HG03280 (cell line): ENCODE data around the gene PRDM15.

Experiments
- ATAC-seq: cut with Tn5 transposase; IDR thresholded peaks from one replicate; pipeline ENCODE4 v1.9.1; 2021; ENCODE audit warnings: mild to moderate bottlenecking, moderate library complexity; ENCODE audit not compliant: unreplicated experiment

The PRDM15 gene

DNA sequence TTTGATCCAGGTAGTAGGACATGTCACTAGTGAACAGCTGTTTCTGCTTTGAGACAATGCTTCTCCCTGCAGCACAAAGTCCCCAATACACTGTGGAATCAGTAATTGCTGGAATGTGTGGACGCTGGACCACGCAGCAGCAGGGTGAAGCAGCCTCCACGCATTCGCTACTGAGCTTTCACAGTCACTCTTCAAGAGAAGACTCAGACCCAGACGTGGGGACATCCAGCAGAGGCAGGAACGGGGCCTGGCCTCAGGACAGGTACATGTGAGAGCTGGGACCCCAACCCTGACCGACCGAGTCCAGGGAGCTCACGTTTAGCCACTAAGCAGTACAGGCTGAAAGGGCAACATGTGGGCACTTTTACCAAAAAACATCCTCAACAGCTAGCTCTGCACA lies 34.1 kb upstream of the PRDM15 start:
- ATAC-seq: no peak

DNA sequence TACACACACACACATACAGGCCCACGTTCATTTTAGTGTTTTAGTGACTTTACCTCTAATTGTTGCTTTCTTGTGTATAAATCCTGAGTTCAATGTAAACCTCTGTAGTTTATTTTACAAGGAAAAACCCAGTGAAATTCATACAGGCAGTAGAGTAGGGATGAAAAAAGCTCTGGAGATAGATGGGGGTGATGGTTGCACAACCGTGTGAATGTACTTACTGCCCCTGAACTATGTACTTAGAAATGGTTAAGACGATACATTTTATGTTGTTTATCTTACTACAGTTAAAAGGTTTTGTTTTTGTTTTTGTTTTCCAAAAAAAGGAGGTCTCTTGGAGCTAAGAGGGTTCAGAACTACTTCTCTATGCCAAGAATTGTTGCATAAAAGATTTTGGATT lies 29.7 kb upstream of the PRDM15 start:
- no peak for ATAC-seq

DNA sequence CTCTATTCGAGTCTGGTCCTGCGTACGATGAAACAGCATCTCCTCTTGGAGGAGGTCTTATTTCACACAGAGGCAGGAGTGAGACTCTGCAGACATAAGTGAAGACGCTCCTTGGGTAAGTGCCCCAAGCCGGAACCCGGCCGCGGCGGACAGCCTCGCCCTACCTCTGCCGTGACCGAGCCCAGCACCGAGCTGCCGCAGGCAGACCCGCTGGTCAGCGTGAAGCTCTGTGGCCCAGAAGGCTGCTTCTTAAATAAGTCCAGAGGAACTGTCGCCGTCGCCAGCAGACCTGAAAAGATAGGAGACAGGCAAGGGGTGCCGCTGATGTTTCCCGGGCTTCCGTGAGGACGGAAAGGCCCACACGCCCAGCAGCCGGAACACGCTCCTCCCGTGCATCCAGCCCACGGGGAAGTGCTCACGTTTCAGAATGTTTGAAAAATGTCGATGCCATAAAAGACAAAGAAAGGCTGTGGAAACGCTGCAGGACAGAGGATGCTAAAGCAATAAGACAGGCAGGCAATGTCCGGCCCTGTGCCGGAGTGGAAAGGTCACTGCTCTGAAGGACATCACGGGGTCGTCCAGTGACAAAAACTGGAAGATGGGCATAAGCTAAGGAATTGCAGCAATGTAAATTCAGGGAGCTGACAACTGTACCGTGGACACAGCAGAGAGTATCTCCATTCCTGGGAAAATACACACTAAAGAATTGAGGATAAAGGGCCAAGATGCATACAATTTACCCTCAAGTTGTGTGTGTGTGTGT lies 28.5 kb upstream of the PRDM15 start:
- ATAC-seq: no peak

DNA sequence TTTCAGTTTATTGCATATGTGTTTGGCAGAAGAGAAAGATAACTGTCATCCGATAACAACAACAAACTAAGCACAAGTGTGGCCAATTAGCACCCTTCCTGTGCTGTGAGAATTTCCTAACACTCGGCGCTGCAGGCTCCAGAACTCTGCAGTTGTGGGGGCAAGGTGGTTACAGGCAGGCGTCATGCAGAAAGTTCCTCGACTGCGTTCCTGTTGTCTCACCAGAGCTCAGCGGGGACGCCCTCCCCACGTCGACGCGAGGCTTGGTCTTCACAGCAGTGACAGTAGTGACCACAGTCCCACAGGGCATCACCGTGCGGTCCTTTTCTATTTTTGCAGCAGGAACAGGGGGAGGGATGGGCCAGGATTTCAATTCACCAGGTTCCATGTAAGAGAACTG lies 27.6 kb upstream of the PRDM15 start:
- ATAC-seq: no peak

DNA sequence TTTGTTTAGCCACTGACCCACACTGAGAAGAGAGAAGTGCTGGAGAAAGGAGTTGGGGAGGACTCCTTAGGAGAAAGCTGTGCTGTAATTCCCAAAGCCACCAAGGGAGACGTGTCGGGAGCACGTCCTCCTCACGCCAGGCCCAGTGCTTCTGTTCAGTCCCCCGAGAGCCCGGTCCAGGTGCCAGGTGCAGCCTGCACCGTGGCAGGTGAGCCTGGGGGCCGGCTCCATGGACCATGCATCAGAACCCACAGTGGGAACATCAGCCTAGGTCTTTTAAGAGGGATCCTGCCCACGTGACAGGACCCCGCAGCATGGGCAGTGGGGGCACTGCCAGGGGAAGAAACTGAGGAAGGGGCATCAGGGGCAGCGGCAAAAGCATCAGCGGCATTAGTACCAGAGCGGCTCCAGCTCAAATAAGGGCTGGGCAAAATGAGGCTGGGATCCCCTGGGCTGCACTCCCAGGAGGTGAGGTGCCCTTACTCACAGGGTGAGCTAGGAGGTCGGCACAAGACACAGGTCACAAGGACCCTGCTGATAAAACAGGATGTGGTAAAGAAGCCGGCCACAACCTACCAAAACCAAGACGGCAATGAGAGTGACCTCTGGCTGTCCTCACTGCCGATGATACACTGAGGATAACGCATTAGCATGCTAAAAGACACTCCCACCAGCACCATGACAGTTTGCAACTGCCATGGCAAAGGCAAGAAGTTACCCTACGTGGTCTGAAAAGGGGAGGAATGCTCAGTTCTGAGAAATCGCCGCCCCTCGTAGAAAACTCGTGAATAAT lies 24.6 kb upstream of the PRDM15 start:
- no peak for ATAC-seq

DNA sequence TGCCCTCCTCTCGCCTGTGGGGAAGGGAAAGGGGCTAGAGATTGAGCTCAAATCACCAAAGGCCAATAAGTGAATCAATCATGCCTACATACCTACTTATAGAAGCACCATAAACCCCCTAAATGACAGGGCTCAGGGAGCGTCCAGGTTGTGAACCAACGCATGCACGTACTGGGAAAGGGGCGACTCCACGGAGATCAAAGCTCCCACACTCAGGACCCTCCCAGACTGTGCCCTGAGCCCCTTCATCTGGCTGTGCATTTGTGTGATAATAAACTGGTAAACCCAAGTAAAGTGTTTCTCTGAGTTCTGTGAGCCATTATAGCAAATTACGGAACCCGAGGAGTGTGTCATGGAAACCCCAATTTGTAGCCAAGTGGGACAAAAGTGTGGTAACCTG lies 23.8 kb upstream of the PRDM15 start:
- ATAC-seq: no peak

DNA sequence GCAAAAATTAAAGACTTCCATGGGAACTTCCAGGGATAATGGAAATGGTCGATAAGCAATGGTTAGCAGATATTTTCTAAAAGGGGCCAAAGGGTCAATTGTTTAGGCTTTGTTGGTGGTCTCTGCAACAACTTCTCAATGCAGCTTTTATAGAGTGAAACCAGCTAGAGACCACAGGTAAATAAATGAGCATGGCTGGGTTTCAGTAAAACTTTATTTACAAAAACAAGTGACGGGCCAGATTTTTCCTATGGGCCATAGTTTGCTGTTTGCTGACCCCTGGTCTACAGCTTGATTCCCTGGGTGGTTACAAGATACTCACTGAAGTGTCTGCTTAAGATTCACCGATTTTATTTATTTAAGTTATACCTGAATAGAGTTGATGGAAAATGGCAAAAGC lies 22.6 kb upstream of the PRDM15 start:
- ATAC-seq: no peak

DNA sequence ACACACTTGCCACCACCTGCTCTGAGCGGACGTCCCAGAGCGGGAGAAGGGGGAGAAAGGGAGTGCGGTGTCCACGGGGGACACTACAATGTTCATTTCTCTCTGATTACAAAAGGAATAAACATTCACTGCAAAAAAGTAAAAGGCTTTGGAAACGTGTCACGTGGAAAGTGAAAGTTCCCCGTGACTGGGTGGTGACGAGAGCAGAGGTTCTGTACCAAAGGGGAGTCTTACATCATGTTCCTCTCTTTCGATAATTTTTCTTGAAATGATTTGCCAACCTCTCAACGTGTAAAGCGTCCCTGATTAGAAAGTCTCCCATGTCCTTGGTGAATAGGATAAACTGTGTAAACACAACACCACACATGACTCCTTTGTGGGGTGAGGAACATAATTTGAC lies 22.0 kb upstream of the PRDM15 start:
- no peak for ATAC-seq

DNA sequence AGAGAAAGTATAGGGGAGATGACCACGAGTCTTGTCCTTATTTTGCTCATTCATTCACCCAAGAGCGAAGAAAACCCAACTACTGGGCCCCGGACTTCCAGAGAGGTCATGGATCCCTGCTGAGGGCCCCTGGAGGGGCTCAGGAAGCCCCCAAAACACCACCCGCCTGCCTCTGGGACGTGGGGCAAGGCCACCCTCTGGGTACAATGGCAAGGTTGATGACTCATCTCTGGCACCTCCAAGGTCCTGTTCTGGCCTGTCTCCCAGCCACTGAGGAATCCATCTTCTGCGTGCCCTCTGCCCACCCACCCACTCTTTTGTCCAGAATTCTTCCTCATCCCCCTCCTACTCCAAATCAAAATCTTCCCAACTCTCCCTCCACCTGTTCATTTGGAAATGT lies 21.3 kb upstream of the PRDM15 start:
- ATAC-seq: no peak

DNA sequence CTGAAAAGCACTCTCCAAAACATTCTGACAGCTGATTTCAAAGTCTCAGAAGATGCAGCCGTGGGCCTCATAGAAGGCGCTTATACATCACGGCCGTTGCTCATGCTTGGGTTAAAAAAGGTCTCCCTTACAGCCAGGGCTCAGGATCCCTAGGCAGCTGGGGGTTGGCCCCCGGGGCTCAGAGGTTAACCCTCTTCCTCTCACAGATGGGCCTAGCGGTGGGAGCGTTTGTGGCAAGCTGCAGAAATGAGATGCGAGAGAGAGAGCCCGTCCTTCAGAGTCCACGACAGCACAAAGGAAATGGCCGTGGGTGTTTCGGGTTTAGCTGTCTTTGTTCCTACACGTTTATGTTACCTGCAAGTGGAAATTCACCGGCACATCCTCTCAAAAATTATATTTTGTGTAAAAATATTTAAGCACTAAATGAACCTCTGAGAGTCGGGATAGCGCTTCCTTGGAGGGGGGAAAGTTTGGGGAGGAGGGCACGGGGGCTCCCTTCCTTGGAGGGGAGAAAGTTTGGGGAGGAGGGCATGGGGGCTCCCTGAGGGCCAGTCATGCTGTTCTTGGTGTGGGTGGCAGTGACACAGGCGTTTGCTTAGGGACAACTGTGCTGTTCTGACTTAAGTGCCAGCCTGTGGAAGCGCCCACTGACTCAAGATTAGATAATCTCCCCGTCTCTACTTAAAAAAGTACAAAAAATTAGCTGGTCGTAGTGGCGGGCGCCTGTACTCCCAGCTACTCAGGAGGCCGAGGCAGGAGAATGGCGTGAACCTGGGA lies 20.5 kb upstream of the PRDM15 start:
- no peak for ATAC-seq

DNA sequence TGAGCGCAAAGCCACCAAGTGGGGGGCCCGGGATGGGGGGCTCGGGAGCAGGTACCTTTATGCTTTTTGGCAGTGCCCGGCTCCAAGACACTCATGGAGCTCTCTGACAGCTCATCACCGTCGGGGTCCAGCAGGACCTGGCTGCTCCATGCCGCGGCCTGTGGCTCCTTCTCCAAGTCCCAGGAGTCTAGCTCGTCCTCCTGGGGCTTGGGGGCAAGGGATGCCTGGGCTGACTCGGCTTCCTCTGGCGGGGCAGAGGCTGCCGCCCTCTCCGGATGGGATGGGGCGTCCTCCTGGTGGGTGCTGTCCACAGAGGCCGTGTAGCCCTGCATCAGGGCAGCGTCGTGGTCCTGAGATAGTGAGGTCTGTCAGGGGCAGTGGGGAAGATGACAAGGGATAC lies 19.9 kb upstream of the PRDM15 start:
- no peak for ATAC-seq

DNA sequence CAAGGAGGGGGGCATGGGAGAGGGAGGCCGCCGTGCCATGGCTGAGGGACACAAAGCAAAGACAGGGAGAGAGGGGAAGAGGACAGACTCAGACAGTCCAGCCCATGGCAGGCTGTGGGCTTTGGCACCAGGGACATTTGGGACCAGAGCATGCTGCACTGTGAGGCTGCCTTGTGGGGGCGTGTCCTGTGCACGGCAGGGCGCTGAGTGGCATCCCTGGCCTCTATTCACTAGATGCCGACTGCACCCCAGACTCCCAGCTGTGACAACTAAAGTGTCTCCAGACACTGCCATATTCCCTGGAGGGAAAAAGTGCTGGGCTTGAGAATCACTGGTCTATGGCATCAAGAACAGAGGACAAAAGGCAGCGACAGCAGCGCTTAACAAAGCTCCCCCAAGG lies 18.6 kb upstream of the PRDM15 start:
- no peak for ATAC-seq

DNA sequence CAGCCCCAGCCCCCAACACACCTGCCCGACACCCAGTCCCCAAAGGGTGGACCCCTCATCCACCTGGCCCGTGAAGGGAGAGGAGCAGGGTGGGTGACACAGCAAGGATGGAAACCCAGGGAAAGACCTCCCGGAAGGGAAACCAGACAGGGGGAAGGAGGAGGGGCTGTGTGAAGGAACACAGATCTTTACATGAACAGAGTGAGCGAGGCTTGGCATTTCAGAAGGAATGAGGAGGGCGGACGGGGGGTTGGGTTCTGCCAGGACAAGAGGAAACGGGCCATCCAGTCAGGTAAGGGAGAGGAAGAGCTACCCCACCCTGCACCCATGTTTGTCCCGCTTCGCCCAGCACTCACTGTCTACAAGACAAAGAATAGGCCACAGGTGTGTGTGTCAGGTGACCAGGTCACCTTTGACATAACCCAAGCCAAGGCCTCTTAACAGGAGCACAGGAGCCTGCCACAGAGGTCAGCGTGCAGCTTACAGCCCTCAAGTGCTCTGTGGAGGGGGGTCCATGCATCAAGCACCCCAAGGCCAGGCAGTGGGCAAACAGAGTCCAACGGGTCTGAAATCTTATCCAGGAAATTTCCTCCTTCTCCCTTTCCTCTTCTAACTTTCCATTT lies 18.0 kb upstream of the PRDM15 start:
- no peak for ATAC-seq

DNA sequence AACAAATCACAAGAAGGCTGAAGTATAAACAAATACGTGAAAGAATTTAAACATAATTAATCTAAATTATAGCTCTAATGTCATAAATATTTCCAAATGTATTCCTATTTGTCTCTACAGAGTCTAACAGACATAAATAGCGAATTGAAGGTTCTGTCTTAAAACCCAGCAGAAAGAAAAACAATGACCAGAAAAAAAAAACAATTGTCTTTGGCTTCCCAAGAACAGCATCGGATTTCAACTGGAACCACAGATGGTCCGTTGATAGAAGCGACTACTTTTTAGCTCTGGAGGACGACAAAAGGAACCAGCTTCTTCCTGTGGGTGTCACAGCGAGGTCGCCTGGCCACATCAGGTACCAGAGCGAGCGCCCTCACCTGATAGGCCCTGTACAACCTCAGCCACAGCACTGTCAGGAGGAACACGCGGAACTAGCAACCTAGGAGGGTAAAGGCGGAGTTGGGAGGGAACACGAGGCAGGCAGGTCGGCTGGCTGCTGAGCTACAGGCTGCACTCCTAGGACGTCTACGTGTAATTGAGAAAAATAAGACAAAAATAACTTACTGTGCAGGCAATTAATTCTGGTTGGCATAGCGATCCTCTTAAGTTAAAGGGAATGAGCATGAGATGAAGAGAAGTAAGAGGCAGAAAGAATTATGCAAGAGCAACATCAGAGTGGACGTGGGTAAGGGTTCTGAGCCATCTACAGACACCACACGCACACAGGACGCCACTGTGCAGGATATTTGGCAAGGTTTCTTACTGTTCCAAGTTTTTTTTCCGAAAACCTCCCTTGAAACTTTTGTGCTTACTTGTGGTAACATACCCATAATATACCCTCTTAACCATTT lies 16.7 kb upstream of the PRDM15 start:
- ATAC-seq: no peak

DNA sequence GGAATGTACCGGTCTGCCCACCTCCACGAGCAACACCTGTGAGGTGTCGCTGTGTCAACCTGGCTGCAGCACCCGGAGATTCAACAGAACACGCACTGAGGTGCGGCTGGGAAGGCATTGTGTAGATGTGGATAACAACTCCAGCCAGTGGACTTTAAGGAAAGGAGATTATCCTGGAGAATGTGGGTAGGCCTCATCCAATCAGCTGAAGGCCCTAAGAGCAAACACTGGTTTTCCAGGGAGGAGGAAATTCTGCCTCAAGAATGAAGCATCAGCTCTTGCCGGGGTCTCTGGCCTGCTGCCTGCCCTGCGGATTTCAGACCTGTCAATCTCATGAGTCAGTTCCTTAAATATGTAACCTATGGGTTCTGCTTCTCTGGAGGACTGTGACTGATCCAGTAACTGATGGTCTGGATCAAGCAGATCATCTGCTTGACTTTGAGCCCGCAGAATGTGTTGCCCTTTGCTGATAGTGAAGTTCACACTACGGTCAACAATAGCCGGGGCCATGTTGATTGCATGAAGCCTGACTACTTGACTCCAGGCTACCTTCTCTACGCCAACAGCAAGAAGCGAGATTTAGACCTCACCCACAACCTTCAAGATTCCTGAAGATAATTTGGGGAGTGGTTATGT lies 15.9 kb upstream of the PRDM15 start:
- no peak for ATAC-seq

DNA sequence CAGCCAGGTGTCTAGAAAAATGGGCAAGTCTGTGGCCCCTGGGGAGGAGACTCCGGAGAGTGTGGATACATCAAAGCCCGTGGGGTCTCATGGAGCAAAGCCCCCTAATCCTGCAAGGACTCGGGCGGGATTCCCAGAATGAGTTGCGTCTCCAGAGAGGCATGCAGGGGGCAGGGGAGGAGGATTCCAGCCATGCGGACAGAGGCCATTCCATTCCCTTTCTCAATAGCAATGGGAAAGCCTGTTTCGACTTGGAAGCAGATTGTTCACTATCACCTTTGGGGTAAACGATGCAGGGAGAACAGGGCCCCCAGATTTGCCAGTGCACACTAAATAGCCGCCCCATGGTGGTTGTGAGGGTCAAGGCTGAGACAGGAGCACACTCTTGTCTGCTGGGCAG lies 15.4 kb upstream of the PRDM15 start:
- no peak for ATAC-seq

DNA sequence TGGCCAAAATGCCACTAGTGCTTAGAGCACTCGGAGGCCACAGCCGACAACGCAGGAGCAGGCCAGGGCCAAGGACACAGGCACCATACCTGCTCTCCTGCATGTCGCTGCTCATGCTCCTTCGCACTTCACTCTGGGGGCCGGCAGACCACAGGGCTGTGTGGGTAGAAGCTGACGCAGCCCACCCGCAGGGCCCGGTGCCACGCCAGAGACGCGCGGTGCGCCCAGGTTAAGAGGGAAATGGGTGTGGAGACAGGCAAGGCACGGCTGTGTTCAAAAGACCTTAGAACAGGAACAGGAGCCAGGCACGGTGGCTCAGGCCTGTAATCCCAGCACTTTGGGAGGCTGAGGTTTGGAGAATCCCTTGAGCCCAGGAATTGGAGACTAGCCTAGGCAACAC lies 13.6 kb upstream of the PRDM15 start:
- no peak for ATAC-seq

DNA sequence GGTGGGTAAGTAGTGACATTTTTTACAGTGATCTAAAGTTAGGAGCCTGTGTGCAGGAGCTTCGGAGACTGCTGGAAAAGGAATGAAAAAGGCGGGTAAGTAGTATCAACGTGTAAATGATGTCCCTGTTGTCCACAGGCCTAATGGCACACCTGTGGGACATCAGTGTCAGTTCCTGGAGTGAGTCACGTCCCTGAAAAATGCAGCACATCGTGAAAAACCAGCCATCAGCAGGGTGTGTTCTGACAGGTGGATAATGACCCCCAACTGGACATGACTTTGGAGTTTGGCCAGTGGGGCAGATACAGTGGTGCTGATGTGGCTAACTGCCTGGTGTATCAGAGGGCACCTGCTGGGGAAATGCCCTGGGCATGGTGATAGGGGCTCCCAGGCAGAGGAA lies 12.0 kb upstream of the PRDM15 start:
- no peak for ATAC-seq

DNA sequence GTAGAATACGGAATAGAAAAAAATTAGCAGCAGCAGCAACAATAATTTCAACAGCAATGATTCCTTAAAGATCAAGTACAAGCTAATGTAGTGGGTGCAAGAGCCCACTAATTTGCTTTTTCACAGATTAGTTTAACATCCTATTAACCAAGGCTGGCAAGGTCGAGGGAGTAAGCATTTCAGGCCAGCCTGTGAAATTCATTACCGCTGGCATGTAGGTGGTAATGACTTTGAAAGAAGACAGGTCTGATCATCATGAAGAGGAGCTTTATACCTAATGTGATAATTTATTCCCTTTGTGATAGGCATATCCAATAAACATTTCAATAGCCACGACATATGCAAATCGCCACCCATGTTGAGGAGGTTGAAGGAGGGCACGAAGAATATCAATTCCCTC lies 11.2 kb upstream of the PRDM15 start:
- ATAC-seq: no peak
